Esophagus squamous epithelium (tissue), 4 donors: ENCODE results near the gene SLC6A1.

Experiments used
- CTCF ChIP-seq, 6 experiments: fragments of 450-650 bp in 4 of 6; fragments of 200-600 bp in 2 of 6; sonication (generic) in 2 of 6; IDR thresholded peaks; one replicate each; pipeline ENCODE4 v1.5.1; 2016 to 2019; ENCODE audit warnings: antibody characterized with exemption in 6 of 6, mild to moderate bottlenecking in 4 of 6, moderate library complexity in 4 of 6
- POLR2A ChIP-seq, 4 donors: fragments of 450-650 bp; IDR thresholded peaks; one replicate each; pipeline ENCODE4 v1.6.1; 2017; ENCODE audit warnings: antibody characterized with exemption in 4 of 4, mild to moderate bottlenecking in 4 of 4, moderate library complexity in 3 of 4

GRCh38 chr3:11001020-11001657 lies 8.6 kb downstream of the SLC6A1 start:
- no peak for TF ChIP-seq CTCF (IDR thresholded peaks at IDR 0.05)
- no peak for TF ChIP-seq POLR2A (IDR thresholded peaks at IDR 0.05)
